T-helper 22 cell (primary cell): ENCODE results near the gene DIP2A.
"Not testable (repeated sequence)": the region's sequence is repeated elsewhere in the genome, so short reads cannot be mapped to it uniquely, and the experiment has no call there.

Experiments
- DNase-seq: peaks from one replicate; pipeline ENCODE4 v3.0.0-alpha.2; 2020; ENCODE audit warnings: low read depth

DIP2A gene

GRCh38 chr21:46555678-46556077 lies 97.0 kb downstream of the DIP2A start:
- DNase-seq: no peak

GRCh38 chr21:46556802-46557201 lies 98.1 kb downstream of the DIP2A start:
- DNase-seq: no peak

GRCh38 chr21:46557469-46557868 lies 98.8 kb downstream of the DIP2A start:
- DNase-seq: no peak

GRCh38 chr21:46557919-46558392 lies 99.3 kb downstream of the DIP2A start:
- no peak for DNase-seq

GRCh38 chr21:46559291-46559983 lies 100.7 kb downstream of the DIP2A start:
- peak; percentile 17 for DNase-seq

- DNase-seq: no peak
Observed at GRCh38 chr21:46560568-46561444, 102.1 kb downstream of the DIP2A start.

GRCh38 chr21:46561445-46562090 lies 102.9 kb downstream of the DIP2A start:
- no peak for DNase-seq

- no peak for DNase-seq
Observed at GRCh38 chr21:46562472-46562871, 103.8 kb downstream of the DIP2A start.

GRCh38 chr21:46562964-46563607 lies 104.4 kb downstream of the DIP2A start:
- DNase-seq: no peak

GRCh38 chr21:46564391-46564790 lies 105.7 kb downstream of the DIP2A start:
- DNase-seq: no peak

GRCh38 chr21:46567348-46567747 lies 108.7 kb downstream of the DIP2A start:
- no peak for DNase-seq

- DNase-seq: no peak
Observed at GRCh38 chr21:46568562-46568961, 109.9 kb downstream of the DIP2A start.

GRCh38 chr21:46569081-46569480 lies 110.4 kb downstream of the DIP2A start:
- DNase-seq: no peak

- no peak for DNase-seq
Observed at GRCh38 chr21:46570119-46570518, 111.4 kb downstream of the DIP2A start.

- no peak for DNase-seq
Observed at GRCh38 chr21:46570631-46571030, 111.9 kb downstream of the DIP2A start.

- no peak for DNase-seq
Observed at GRCh38 chr21:46572850-46573249, 114.2 kb downstream of the DIP2A start.

GRCh38 chr21:46577786-46578185 lies 119.1 kb downstream of the DIP2A start:
- not testable (repeated sequence) for DNase-seq

GRCh38 chr21:46579394-46579793 lies 120.7 kb downstream of the DIP2A start:
- not testable (repeated sequence) for DNase-seq

GRCh38 chr21:46581780-46582307 lies 123.2 kb downstream of the DIP2A start:
- no peak for DNase-seq

GRCh38 chr21:46585191-46585953 lies 126.7 kb downstream of the DIP2A start:
- DNase-seq: no peak

- no peak for DNase-seq
Observed at GRCh38 chr21:46594276-46594675, 135.6 kb downstream of the DIP2A start.
